ENCODE measurements around the gene MBD3. TPM values are rescaled to one million over a fixed set of nuclear protein-coding genes. Genes with fewer than 3 reads are reported as not detected.
A peak's percentile ranks its signal among the peaks of the same experiment; 100 is the strongest.

MBD3 gene
- total RNA-seq, 2 experiments from 2014 or later, result 34.3 to 35.2 TPM

GRCh38 chr19:1612114-1613086, 19.7 kb upstream of the MBD3 start:
- H3K27ac Mint-ChIP-seq, result no peak overlapping the region
- ATAC-seq (ENCODE audit: poor library complexity), result no peak
- no peaks in the 10 kb centered on the region for H3K27me3 Mint-ChIP-seq
- Histone ChIP-seq H3K27me3 (ENCODE audit: control insufficient read depth in 1 of 2, insufficient read depth in 2 of 2, low read length in 2 of 2) (no peaks in the 10 kb centered on the region), H3K27ac (ENCODE audit: low read depth in 1 of 2, low read length in 2 of 2) (no peak overlapping the region), H3K4me3 (ENCODE audit: low read length) (no peak overlapping the region), H3K36me3 (ENCODE audit: insufficient read depth, low read length) (peaks cover 42% of the 10 kb centered on the region), H3K4me1 (ENCODE audit: insufficient read depth, low read length) (peaks cover 36% of the 10 kb centered on the region), H3K9me3 (ENCODE audit: control insufficient read depth in 1 of 2, insufficient read depth in 1 of 2, low read length in 2 of 2) (no peaks in the 10 kb centered on the region)
- peaks cover 56% of the 10 kb centered on the region for H3K36me3 Mint-ChIP-seq (ENCODE audit: low read depth)
- DNase-seq, result no peak
- POLR2A ChIA-PET, result no interaction called here
- peaks cover 28% of the 10 kb centered on the region for H3K4me1 Mint-ChIP-seq (ENCODE audit: low read depth)
- TF ChIP-seq CTCF (IDR thresholded peaks at IDR 0.05), result no peak
- intact Hi-C loops (cut with DNase I, micrococcal nuclease), result no loop called here
- CTCF ChIA-PET, result no interaction called here
- no peak overlapping the region for H3K4me3 Mint-ChIP-seq
- no peaks in the 10 kb centered on the region for H3K9me3 Mint-ChIP-seq

- CTCF ChIA-PET, result no interaction called here
- Mint-ChIP-seq H3K4me3 (no peak overlapping the region), H3K27ac (no peak overlapping the region), H3K4me1 (ENCODE audit: low read depth) (peaks cover 18% of the 10 kb centered on the region), H3K9me3 (no peaks in the 10 kb centered on the region), H3K27me3 (no peaks in the 10 kb centered on the region), H3K36me3 (ENCODE audit: low read depth) (peaks cover 48% of the 10 kb centered on the region)
- Histone ChIP-seq H3K4me1 (ENCODE audit: insufficient read depth, low read length) (peaks cover 38% of the 10 kb centered on the region), H3K4me3 (ENCODE audit: low read length) (no peak overlapping the region), H3K9me3 (ENCODE audit: control insufficient read depth in 1 of 2, insufficient read depth in 1 of 2, low read length in 2 of 2) (no peaks in the 10 kb centered on the region), H3K27ac (ENCODE audit: low read depth in 1 of 2, low read length in 2 of 2) (no peak overlapping the region), H3K36me3 (ENCODE audit: insufficient read depth, low read length) (peaks cover 42% of the 10 kb centered on the region), H3K27me3 (ENCODE audit: control insufficient read depth in 1 of 2, insufficient read depth in 2 of 2, low read length in 2 of 2) (no peaks in the 10 kb centered on the region)
- DNase-seq, result no peak
- intact Hi-C loops (cut with DNase I, micrococcal nuclease), result no loop called here
- TF ChIP-seq CTCF (IDR thresholded peaks at IDR 0.05), result no peak
- POLR2A ChIA-PET, result interaction anchor here (1.1 kb wide), 1 partner anchor 336 kb away, joined by 3 read pairs; the partner anchor contains the start of gene FAM174C
- no peak for ATAC-seq (ENCODE audit: poor library complexity)
Observed at GRCh38 chr19:1611353-1611752, 18.7 kb upstream of the MBD3 start.

- ATAC-seq (ENCODE audit: poor library complexity) (no peak), DNase-seq (peak in 2 of 14 experiments; percentile 21 to 47)
- no peaks in the 10 kb centered on the region for H3K9me3 ChIP-seq (ENCODE audit: control insufficient read depth in 1 of 2, insufficient read depth in 1 of 2, low read length in 2 of 2)
- H3K27ac Mint-ChIP-seq, result no peak overlapping the region
- no peak overlapping the region for H3K4me3 Mint-ChIP-seq
- no peak overlapping the region for H3K4me3 ChIP-seq (ENCODE audit: low read length)
- H3K27me3 Mint-ChIP-seq, result no peaks in the 10 kb centered on the region
- peaks cover 24% of the 10 kb centered on the region for H3K4me1 Mint-ChIP-seq (ENCODE audit: low read depth)
- H3K36me3 ChIP-seq (ENCODE audit: insufficient read depth, low read length), result peaks cover 39% of the 10 kb centered on the region
- peaks cover 49% of the 10 kb centered on the region for H3K36me3 Mint-ChIP-seq (ENCODE audit: low read depth)
- ChIA-PET CTCF (no interaction called here), POLR2A (interaction anchor here (1.1 kb wide), 1 partner anchor 335 kb away, joined by 3 read pairs; the partner anchor contains the start of gene FAM174C)
- H3K4me1 ChIP-seq (ENCODE audit: insufficient read depth, low read length), result peaks cover 46% of the 10 kb centered on the region
- intact Hi-C loops (cut with DNase I, micrococcal nuclease), result no loop called here
- no peak for TF ChIP-seq CTCF (IDR thresholded peaks at IDR 0.05)
- H3K27me3 ChIP-seq (ENCODE audit: control insufficient read depth in 1 of 2, insufficient read depth in 2 of 2, low read length in 2 of 2), result no peaks in the 10 kb centered on the region
- H3K9me3 Mint-ChIP-seq, result no peaks in the 10 kb centered on the region
- no peak overlapping the region for H3K27ac ChIP-seq (ENCODE audit: low read depth in 1 of 2, low read length in 2 of 2)
Observed at GRCh38 chr19:1610579-1610978, 17.9 kb upstream of the MBD3 start.
